Islet precursor cell (in vitro differentiated cells): ENCODE measurements around the gene GTF2I.
"Not testable (repeated sequence)": the region's sequence is repeated elsewhere in the genome, so short reads cannot be mapped to it uniquely, and the experiment has no call there.

Experiments
- DNase-seq: peaks from one replicate; pipeline ENCODE4 v3.0.0-alpha.2; 2018

The GTF2I gene

GRCh38 chr7:74783595-74783994 is 126.1 kb downstream of the GTF2I start:
- peak; percentile 40 for DNase-seq

DNA sequence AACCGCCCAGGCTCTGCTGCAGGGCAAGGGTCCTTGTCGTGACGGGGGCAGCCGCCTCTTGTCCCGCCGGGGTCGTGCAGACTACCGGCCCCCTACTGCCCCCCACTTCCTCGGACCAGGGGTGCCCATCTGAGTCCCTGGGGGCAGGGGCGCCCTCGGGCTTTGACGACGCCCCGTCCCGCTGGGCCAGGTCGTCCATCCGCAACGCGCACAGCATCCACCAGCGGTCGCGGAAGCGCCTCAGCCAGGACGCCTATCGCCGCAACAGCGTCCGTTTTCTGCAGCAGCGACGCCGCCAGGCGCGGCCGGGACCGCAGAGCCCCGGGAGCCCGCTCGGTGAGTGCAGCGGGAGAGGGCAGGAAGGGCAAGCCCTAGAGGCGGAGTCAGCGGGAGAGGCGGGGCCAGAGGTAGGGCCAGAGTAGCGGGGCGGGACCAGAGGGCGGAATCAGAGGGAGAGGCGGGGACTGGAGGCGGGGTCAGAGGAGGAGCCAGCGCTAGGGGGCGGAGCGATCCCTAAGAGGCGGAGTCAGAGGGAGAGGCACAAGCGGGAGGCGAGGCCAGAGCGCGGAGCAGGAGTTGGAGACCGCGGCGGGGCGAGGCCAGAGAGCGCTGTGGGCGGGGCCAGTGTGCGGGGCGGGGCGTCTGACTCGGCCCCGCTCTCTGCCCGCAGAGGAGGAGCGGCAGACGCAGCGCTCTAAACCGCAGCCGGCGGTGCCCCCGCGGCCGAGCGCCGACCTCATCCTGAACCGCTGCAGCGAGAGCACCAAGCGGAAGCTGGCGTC is 131.0 kb downstream of the GTF2I start:
- peak; percentile 96 for DNase-seq

GRCh38 chr7:74789200-74789736 is 131.8 kb downstream of the GTF2I start:
- not testable (repeated sequence) for DNase-seq

- DNase-seq: not testable (repeated sequence)
Observed at GRCh38 chr7:74797848-74798622, 140.5 kb downstream of the GTF2I start.

GRCh38 chr7:74798644-74799043 is 141.1 kb downstream of the GTF2I start:
- not testable (repeated sequence) for DNase-seq
